HG03520 (cell line): ENCODE measurements around the gene FOXC1.

Experiments used
- ATAC-seq: cut with Tn5 transposase; IDR thresholded peaks from one replicate; pipeline ENCODE4 v1.9.1; 2021; ENCODE audit warnings: mild to moderate bottlenecking, moderate library complexity; ENCODE audit not compliant: unreplicated experiment

The FOXC1 gene

DNA sequence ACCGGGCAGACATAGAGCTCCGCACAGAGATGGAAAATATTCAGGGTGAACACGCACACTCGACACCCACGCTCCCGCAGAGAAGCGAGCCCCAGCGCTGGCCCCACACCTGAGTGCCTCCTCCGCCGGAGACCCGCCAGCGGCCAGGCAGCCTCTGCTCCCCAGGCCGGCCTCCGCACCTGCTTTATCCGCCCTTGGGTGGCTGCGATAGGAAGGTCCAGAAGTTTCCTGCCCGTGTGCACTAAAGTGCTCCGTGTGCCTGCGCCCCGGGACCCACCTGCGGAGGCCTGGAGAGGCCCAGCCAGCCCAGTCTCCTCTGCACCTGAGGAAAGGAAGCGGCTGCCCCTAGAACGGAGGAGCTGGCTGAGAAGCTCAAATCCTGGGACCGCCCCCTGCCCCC, 10.8 kb upstream of the FOXC1 start:
- no peak for ATAC-seq

DNA sequence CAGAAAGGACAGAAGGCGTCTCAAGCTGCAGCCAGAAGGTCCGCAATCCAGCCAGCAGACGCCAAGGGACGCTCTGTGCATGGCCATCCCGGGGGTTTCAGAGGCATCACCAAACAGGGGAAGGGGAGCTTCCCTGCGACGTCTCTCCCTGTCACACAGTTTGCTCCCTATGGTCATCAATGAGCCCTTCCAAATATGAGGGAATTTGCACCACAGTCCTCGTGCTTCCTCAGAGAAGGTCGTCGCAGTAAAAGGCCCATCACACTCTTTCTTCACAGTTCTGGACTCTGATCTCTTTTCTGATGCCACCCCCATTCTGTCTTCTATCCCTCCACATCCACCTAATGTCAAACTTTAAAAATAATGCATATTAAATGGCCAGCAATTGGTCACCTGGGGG, 10.2 kb upstream of the FOXC1 start:
- ATAC-seq = no peak

DNA sequence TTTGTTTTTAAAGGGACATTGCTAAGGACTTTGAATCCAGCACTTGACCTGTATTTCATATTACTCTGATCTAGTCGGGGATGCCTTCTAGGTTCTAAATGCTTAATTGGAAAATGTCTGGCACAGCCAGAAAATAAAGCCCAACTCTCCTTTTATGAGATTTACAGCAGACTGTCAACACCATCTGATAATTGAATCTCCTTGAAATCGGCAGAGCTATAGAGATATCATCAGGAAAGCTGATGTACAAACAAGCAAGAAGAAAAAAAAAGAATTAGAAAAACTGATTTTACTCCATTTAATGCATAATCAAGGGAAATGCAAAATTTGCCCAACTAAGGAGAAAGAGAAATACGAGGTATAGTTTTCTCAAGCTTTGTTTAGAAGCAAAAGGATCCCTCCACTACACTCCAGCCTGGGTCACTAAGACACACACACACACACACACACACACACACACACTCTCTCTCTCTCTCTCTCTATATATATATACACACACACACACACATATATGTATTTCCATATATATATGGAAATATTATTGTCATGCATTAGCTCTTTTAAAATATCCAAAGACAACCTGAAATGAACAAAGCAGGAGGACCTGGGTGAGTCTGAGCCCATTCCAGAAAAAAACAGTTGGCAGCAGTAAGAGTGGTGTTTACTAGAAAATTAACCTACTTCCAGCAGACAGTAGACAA, 9.5 kb upstream of the FOXC1 start:
- ATAC-seq = no peak

DNA sequence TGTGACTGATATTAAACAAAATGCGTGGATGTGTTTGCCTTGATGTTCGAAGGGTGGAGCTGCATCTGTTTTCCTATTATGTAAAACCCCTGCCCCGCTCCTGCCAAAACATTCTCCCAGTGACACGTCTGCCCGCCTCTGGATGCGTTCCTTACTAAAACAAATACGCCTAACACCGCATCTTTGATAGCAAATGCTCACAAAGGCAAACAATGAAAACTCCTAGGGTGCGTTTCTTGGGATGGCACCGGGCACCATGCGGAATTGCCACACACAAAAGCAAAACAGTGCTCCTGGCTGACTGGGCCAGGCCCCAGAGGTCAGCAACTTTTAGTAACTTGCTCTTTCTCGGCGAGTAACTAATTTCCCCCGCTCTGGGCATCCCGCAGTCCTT, 9.0 kb upstream of the FOXC1 start:
- ATAC-seq = no peak

DNA sequence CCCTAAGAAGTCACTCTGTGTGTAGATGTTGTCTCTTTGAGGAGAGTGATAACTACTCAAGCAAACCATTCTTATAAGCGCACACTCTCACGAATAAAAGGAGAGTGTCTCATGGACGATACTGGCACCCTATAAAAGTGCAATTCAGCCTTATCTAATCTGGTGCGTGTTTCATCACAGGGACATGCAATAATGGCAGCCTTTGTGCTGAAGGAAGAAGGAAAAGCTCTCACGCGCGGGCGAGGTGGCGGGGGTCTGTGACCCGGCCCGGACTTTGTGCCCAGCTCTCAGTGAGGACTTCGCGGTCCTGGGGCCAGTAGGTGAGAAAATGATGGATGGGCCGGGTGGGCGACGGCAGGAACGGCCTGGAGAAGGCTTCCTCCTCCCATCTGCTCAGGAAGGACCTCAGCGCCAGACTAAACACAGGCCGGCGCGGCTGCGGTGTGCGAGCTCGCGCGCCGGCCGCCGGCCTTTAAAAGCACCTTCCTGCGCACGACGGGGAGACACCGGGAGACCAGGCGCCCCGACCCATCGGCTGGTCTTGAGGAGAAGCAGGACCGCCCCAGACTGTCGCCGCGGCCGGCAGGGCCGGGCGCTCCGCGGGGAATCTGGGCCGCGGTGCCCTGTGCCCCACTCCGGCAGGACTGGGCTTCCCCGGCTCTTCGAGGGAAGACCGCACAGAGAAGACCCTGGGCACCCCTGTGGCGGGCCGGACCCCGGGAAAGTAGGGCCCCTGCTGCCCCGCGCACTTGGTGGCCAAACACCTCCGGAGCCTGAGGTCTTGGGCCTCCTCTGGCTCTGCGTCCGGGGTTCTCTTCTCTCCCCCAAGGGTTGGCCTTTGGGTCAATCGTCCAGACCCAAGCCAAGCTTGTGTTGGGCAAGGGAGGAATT, 8.3 kb upstream of the FOXC1 start:
- ATAC-seq = no peak

DNA sequence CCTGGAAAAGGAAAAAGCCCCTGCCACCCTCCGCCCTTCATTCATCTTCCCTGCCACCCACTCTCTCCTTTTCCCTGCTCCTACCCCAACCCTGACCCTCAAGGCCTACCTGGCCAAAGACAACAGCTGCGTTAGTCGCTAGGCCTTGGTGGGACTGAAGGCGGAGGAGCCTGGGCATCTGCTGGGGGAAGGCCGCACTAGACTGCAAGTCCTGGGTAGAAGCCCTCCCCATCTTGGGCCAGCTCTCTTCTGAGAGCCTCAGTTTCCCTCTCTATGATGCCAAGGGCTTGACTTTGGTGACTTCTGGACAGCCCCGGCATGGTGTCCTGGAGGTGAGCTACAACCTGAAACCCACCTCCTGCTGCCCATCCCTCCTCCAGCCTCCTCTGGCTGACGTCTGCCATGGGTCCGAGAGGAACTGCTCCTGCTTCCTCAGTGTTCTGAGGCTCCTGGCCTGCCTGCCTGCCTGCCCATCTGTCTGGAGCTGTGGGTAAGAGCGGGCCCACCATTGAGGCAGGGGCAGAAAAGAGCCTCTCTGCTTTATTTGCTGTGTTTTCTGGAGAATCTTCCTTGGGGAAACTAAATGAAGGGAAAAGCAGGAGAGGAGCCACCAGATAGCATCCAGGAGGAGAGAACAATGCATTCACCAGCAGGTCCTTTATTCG, 7.5 kb upstream of the FOXC1 start:
- no peak for ATAC-seq

DNA sequence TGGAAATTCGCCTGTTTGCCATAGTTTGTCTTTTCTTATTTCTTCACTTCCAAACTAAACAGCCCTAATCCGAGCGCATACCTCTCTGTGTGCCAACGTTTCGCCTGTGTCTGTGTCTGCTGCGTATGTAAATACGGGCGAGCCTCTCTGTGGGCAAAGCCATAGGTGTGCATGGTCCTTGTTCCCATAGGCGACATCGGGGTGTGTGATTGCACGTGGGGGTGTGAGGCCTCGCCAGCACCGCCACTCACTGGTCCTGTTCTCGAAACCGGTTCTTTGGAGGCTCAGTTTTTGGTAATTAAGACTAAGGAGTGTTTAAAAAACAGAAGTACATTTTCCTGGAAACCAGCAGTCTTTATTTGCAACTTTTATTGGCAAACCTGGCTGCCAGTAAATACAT, 6.0 kb upstream of the FOXC1 start:
- no peak for ATAC-seq

DNA sequence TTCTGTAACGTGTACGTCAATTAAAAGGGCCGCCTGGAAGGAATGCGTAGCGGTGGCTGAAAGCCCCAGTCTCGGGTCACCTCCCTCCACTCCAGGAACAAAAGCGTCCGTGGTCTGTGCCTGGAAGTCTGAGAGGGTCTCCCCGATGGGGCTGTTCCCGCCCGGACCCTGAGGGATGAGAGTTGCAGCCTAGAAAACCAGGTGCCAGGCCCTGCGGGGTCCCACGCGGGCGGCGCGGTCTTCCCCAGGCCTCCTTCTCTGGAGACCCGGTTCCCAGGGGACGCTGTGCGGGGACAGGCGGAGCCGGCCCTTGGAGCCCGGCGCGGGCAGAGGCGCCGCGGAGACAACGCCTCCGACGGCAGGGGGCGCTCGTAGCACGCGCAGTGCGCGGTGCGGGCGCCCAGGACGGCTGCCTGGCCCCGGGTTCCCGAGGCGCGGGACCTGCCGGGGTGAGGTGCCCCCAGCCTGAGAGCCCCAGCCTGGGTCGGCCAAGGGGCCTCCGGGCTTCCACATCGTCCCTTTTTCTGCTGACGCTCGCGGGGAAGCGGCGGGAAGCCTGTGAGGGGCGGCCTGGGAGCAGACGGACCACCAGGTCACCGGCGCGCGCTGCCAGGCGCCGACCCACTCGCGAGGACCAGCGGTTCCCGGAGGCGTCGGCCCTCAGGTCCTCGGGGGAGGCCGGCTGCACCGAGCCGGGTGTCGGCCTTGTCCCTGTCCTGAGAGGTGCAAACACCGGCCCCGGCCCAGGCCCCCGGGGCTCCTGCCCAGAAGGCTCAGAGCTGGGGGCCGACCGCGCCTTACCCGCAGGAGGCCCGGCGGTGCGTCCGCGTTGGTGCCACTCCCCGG, 5.3 kb upstream of the FOXC1 start:
- ATAC-seq = peak; percentile 64

DNA sequence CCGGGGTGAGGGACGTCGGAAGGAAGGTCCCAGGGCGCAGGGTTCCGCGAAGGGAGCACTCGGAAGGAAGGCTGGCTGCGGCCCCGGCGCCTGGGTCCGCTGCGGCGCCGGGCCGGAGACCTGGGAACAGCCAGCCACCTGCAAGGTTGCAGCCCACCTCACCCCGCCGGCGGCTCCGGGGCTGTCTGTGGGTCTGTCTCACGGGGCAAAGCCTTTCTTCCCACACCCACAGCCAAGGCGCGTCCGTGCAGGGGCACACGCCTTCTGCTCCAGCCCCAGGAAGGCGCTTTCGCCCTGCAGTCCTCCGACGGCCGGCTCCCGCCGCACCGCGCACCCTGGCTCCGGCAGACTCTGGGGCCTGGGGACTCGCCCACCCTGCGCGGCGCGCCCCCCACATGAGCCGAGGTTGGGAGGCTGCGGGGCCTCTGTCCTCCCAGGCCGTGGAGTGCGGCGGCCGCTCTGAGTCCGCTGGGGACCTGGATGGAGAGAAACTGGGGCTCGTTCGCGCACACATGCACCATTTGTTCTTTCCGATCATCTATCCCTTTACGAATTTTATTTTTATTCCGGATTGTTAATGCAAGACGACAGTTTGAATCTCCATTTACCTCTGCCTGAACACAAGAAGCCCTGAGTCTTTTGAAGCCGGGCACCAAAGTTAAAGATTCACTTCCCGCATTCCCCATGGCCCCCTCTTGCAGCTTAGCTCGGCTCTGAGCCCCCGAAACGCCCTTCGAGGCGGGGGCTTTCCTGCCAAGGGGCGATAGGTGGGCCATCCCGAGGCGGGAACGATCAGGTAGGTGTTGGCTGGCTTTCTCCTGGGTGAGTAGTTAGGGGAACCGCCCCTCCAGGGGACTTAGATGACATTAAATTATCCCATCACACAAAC, 4.5 kb upstream of the FOXC1 start:
- no peak for ATAC-seq

DNA sequence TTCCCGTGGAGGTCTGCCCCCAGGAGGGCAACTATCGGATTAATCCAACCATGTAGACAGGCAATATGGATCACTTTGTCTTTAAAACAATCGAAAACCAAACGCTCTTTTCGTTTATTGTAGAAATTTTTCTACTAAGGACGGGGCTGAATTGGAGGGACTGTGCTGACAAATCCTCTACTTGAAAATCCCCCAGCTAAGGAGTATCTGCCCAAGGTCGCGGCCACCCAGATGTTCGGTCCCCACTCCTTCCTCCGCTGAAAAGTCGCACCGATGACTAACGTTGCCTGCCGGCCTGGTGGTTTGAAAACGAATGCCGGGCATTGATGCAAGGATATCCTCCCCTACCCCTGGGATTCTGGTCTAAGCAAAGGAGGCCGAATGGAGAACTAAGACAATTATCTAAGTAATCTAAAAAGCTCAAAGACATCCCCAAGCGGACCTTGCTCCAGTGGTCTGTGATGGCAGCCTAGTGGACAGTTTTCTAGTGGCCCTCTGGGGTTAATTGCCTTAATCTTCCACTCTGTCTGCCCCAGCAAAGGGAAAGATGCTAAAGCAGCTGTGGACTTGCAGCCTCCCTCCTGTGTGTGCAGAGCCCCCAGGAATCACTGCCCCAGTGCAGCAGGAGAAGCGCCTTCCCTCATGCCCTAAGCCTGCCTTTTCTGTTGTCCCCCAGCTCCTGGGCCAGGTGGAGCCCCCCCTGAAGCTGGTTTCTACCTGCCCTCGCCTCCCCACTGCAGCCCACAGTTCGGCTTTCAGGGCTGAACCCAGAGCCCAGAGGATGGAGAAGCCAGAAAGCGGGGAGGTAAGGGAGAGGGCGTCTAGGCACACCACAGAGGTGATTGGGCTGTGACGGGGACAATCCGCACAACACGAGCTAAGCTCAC, 3.6 kb upstream of the FOXC1 start:
- ATAC-seq = no peak

DNA sequence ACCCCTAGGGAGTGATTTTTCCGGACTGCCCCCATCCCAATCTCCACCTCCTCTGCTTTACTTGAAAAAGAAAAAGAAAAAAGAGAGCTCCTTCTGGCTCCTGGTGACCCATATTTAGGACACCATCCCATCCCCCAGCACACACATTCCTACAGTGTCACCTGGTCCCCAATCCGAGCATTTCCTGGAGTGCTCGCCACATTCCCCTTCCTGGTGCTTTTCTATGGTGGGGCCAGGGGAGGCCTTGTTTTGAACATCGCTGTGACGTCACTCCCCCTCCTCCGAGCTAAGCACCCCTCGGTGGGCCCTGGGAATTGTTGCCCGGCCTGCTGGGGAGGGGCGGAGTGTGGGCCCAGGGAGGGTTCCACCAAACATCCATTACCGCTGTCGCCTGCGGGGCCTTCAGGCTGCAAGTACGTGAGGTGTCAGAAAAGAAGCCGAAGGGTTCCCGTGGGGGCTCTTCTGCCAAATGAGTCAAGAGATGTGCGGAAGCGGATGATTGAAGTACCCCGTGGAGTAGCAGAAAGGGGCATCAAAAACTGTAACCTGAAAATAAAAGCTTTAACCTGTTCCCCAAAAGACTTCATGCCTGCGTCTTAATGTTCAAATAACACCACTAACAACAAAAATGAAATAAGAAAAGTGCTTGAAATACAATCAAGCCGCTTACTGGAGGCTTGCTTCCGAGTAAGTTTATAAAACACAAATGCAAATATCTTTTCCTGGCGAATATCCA, 2.8 kb upstream of the FOXC1 start:
- no peak for ATAC-seq

DNA sequence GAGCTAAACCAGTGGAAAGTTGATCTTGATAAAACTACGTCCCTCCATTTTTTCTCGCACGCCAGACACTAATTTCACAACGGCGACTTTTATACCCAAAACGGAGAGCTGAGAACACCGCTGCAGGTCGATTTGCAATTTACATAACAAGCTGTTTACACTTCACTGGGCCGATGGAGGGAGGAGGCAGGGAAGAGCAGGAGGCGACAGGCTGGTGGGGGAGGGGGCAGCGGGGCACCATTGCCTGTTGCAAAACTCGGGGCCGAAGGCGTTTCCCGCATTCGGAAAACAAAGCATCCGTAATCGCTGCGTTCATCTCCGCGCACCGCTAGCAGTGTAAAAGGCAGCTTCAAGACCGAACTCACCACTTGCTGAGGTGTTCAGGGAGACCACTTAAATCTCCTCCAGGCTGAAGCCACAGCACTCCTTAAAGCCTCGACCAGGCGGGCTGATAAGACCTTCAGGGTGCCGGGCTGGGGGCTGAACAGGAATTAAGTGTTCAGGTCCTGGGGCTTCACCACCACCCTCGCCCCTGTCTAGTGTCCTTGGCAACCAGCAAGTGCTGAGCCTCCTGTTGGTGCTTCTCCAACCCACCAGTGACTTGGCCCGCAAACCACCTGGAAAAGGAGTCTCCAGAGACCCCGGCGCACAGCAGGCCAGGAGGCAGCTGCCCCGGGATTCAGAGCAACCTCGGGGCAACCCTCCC, 2.0 kb upstream of the FOXC1 start:
- ATAC-seq = no peak

DNA sequence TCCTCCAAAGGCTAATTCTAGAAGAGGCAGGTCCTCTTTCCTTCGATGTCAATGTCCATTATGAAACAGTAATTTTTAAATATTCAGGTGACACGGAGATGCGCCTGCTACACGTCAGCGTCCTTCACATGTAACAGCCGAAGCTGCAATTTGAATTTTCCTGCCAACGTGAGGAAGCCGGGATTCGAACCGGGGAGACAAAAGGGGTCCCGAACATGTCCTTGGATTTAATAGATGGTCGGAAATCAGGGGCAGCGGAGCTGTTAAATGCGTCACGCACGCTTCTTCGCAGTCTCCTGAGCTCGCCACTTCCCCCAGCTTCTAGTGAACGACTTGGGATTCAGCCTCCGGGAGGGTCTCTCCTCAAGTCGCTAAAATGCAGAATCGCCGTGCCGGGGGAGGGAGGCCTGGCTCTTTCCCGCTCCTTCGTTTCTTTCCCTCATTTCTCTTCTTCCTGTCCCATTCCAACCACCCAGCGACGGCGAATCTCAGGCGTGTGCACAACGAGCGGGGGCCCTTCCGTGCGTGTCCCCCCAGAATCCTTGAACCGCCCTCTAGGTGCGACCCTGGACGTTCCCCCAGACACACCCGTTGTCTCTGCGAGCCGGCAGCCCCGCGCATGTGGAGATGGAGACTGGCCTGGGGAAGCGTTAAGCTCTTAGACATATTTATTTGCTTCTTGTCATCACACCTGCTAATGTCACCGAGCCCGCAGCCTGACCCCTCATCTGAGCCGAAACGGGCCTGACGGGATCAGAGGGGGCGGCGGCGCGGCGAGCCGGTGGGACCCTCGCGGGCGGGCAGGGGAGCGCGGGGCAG, 1.3 kb upstream of the FOXC1 start:
- no peak for ATAC-seq

DNA sequence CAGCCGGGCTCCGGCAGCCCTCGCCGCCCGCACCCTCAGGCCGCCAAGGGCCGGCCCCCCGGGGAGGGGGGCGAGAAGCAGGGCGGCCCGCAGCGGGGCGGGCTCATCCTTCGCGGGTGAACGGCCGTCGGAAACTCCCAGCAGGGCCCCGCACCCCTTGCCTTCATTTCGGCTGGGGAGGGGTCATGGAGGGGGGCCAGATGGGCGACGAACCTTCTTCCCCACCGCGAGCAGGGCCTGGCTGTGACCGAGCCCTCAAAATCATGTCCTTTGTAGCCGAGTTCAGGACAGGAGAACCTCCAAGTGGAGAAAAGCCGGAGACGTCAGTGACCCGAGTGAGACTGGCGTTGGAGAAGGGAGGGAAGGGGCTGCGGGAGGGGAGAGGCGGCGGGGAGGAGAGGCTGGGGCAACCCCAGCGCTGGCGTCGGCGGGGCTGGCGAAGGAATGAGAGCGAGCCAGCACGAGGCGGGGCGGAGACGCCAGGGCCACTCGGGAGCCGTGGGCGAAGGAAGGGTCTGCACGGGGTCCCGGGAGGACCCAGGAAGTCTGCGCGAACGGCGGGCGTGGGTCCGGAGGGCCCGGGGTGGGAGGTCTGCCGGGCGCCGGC, 571 bp upstream of the FOXC1 start:
- ATAC-seq = no peak

DNA sequence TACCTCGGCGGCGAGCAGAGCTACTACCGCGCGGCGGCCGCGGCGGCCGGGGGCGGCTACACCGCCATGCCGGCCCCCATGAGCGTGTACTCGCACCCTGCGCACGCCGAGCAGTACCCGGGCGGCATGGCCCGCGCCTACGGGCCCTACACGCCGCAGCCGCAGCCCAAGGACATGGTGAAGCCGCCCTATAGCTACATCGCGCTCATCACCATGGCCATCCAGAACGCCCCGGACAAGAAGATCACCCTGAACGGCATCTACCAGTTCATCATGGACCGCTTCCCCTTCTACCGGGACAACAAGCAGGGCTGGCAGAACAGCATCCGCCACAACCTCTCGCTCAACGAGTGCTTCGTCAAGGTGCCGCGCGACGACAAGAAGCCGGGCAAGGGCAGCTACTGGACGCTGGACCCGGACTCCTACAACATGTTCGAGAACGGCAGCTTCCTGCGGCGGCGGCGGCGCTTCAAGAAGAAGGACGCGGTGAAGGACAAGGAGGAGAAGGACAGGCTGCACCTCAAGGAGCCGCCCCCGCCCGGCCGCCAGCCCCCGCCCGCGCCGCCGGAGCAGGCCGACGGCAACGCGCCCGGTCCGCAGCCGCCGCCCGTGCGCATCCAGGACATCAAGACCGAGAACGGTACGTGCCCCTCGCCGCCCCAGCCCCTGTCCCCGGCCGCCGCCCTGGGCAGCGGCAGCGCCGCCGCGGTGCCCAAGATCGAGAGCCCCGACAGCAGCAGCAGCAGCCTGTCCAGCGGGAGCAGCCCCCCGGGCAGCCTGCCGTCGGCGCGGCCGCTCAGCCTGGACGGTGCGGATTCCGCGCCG, 994 bp downstream of the FOXC1 start:
- peak; percentile 19 for ATAC-seq

DNA sequence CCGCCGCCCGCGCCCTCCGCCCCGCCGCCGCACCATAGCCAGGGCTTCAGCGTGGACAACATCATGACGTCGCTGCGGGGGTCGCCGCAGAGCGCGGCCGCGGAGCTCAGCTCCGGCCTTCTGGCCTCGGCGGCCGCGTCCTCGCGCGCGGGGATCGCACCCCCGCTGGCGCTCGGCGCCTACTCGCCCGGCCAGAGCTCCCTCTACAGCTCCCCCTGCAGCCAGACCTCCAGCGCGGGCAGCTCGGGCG, 1.5 kb downstream of the FOXC1 start:
- ATAC-seq = no peak
